ENCODE data around the gene DGKB. TPM values are rescaled to one million over a fixed set of nuclear protein-coding genes. Genes with fewer than 3 reads are reported as not detected.

Gene DGKB
- total RNA-seq, 1 donor from 2014 or later, result 0.47 TPM

- ATAC-seq (no peak), DNase-seq (no peak)
- intact Hi-C loops (cut with micrococcal nuclease), result no loop called here
Observed at GRCh38 chr7:14381306-14381705, 521.2 kb downstream of the DGKB start.

GRCh38 chr7:14380881-14381280, 521.7 kb downstream of the DGKB start:
- intact Hi-C loops (cut with micrococcal nuclease), result no loop called here
- DNase-seq, result no peak
- ATAC-seq, result no peak

- no peak for DNase-seq
- intact Hi-C loops (cut with micrococcal nuclease), result no loop called here
Observed at GRCh38 chr7:14377646-14378266, 524.8 kb downstream of the DGKB start.

GRCh38 chr7:14376711-14377110, 525.8 kb downstream of the DGKB start:
- DNase-seq (no peak), ATAC-seq (no peak)
- intact Hi-C loops (cut with micrococcal nuclease), result no loop called here

More at GRCh38 chr7:14377646-14378266, 524.8 kb downstream of the DGKB start:
- peak; percentile 66 for ATAC-seq

- ATAC-seq, result no peak
- intact Hi-C loops (cut with micrococcal nuclease), result no loop called here
- no peak for DNase-seq
Observed at GRCh38 chr7:14375998-14376397, 526.6 kb downstream of the DGKB start.

GRCh38 chr7:14374336-14374735, 528.2 kb downstream of the DGKB start:
- intact Hi-C loops (cut with micrococcal nuclease), result no loop called here

GRCh38 chr7:14368285-14368684, 534.3 kb downstream of the DGKB start:
- intact Hi-C loops (cut with micrococcal nuclease), result no loop called here
- DNase-seq (no peak), ATAC-seq (no peak)

More at GRCh38 chr7:14374336-14374735, 528.2 kb downstream of the DGKB start:
- DNase-seq (no peak), ATAC-seq (no peak)

- ATAC-seq (peak; percentile 86), DNase-seq (peak; percentile 39)
Observed at GRCh38 chr7:14351167-14351566, 551.4 kb downstream of the DGKB start.

GRCh38 chr7:14341200-14341775, 561.3 kb downstream of the DGKB start:
- ATAC-seq, result peak; percentile 31

More at GRCh38 chr7:14351167-14351566, 551.4 kb downstream of the DGKB start:
- intact Hi-C loops (cut with micrococcal nuclease), result no loop called here

GRCh38 chr7:14340393-14341074, 562.0 kb downstream of the DGKB start:
- no peak for ATAC-seq
- intact Hi-C loops (cut with micrococcal nuclease), result no loop called here
- DNase-seq, result no peak

More at GRCh38 chr7:14341200-14341775, 561.3 kb downstream of the DGKB start:
- DNase-seq, result no peak
- intact Hi-C loops (cut with micrococcal nuclease), result no loop called here

- DNase-seq (no peak), ATAC-seq (no peak)
- intact Hi-C loops (cut with micrococcal nuclease), result no loop called here
Observed at GRCh38 chr7:14339861-14340260, 562.7 kb downstream of the DGKB start.

GRCh38 chr7:14336256-14336655, 566.3 kb downstream of the DGKB start:
- DNase-seq (no peak), ATAC-seq (no peak)
- intact Hi-C loops (cut with micrococcal nuclease), result no loop called here

GRCh38 chr7:14332155-14332554, 570.4 kb downstream of the DGKB start:
- peak; percentile 99 for ATAC-seq

GRCh38 chr7:14324767-14325166, 577.8 kb downstream of the DGKB start:
- intact Hi-C loops (cut with micrococcal nuclease), result no loop called here
- no peak for ATAC-seq
- no peak for DNase-seq

More at GRCh38 chr7:14332155-14332554, 570.4 kb downstream of the DGKB start:
- intact Hi-C loops (cut with micrococcal nuclease), result no loop called here
- peak; percentile 64 for DNase-seq

GRCh38 chr7:14322724-14323123, 579.8 kb downstream of the DGKB start:
- DNase-seq, result no peak
- no peak for ATAC-seq

GRCh38 chr7:14321947-14322346, 580.6 kb downstream of the DGKB start:
- ATAC-seq (no peak), DNase-seq (no peak)

More at GRCh38 chr7:14322724-14323123, 579.8 kb downstream of the DGKB start:
- intact Hi-C loops (cut with micrococcal nuclease), result no loop called here

GRCh38 chr7:14309432-14309831, 593.1 kb downstream of the DGKB start:
- intact Hi-C loops (cut with micrococcal nuclease), result no loop called here
- no peak for DNase-seq
- ATAC-seq, result no peak

More at GRCh38 chr7:14321947-14322346, 580.6 kb downstream of the DGKB start:
- intact Hi-C loops (cut with micrococcal nuclease), result no loop called here

GRCh38 chr7:14305233-14305866, 597.2 kb downstream of the DGKB start:
- no peak for ATAC-seq
- peak; percentile 30 for DNase-seq
- intact Hi-C loops (cut with micrococcal nuclease), result no loop called here

GRCh38 chr7:14303536-14303935, 599.0 kb downstream of the DGKB start:
- ATAC-seq, result no peak
- intact Hi-C loops (cut with micrococcal nuclease), result no loop called here
- no peak for DNase-seq

- no peak for ATAC-seq
Observed at GRCh38 chr7:14294637-14295036, 607.9 kb downstream of the DGKB start.

More at GRCh38 chr7:14294637-14295036, 607.9 kb downstream of the DGKB start:
- no peak for DNase-seq
- intact Hi-C loops (cut with micrococcal nuclease), result no loop called here
